SK-N-SH treated with all-trans-retinoic acid at 6 μM for 48 hours (cell line): ENCODE data around the gene OR1G1.
"Not testable (repeated sequence)": the region's sequence is repeated elsewhere in the genome, so short reads cannot be mapped to it uniquely, and the experiment has no call there.

ENCODE experiments used
- ARNTL ChIP-seq: fragments of 450-650 bp; formaldehyde crosslinking; IDR thresholded peaks from 2 replicates; pipeline ENCODE4 v1.5.0; 2020; ENCODE audit warnings: low read depth, mild to moderate bottlenecking, moderate library complexity, borderline replicate concordance
- CREB5 ChIP-seq: fragments of 250-450 bp; sonication (Bioruptor Pico); IDR thresholded peaks from 2 replicates; pipeline ENCODE4 v1.5.1; 2020; ENCODE audit warnings: low read depth, mild to moderate bottlenecking, moderate library complexity
- CSDC2 ChIP-seq: fragments of 250-450 bp; sonication (Bioruptor Pico); IDR thresholded peaks from 2 replicates; pipeline ENCODE4 v1.5.0; 2020; ENCODE audit warnings: mild to moderate bottlenecking, moderate library complexity
- PPARA ChIP-seq: fragments of 250-450 bp; sonication (Bioruptor Pico); IDR thresholded peaks from 2 replicates; pipeline ENCODE4 v1.5.0; 2020; ENCODE audit warnings: mild to moderate bottlenecking, borderline replicate concordance
- RARB ChIP-seq: fragments of 250-450 bp; sonication (Bioruptor Pico); IDR thresholded peaks from 2 replicates; pipeline ENCODE4 v1.8.0; 2021; ENCODE audit warnings: mild to moderate bottlenecking, moderate library complexity
- TCF4 ChIP-seq: fragments of 250-450 bp; sonication (Bioruptor Pico); IDR thresholded peaks from 2 replicates; pipeline ENCODE4 v1.8.0; 2021; ENCODE audit warnings: mild to moderate bottlenecking, moderate library complexity, borderline replicate concordance
- TSHZ2 ChIP-seq: fragments of 250-450 bp; sonication (Bioruptor Pico); IDR thresholded peaks from 2 replicates; pipeline ENCODE4 v1.5.0; 2020; ENCODE audit warnings: mild to moderate bottlenecking, moderate library complexity
- ZFP3 ChIP-seq: fragments of 250-450 bp; sonication (Bioruptor Pico); IDR thresholded peaks from 2 replicates; pipeline ENCODE4 v1.5.0; 2020; ENCODE audit warnings: mild to moderate bottlenecking, moderate library complexity

- not testable (repeated sequence) for TF ChIP-seq CREB5 (CRISPR knock-in tag); ZFP3 (CRISPR knock-in tag); TSHZ2 (CRISPR knock-in tag); RARB (CRISPR knock-in tag); TCF4 (CRISPR knock-in tag); CSDC2; PPARA (CRISPR knock-in tag); ARNTL (CRISPR knock-in tag)
These were observed 10.1 kb upstream of the OR1G1 start for GRCh38 chr17:3137494-3137893.
